Esophagus squamous epithelium (tissue), 4 donors: Measurements from ENCODE around the gene PMEPA1.

Experiments
- POLR2A ChIP-seq, 4 donors: fragments of 450-650 bp; IDR thresholded peaks; one replicate each; pipeline ENCODE4 v1.6.1; 2017; ENCODE audit warnings: antibody characterized with exemption in 4 of 4, mild to moderate bottlenecking in 4 of 4, moderate library complexity in 3 of 4
- TF ChIP-seq, protein P1 (sequence below), 6 experiments: fragments of 450-650 bp in 4 of 6; fragments of 200-600 bp in 2 of 6; sonication (generic) in 2 of 6; IDR thresholded peaks; one replicate each; pipeline ENCODE4 v1.5.1; 2016 to 2019; ENCODE audit warnings: antibody characterized with exemption in 6 of 6, mild to moderate bottlenecking in 4 of 6, moderate library complexity in 4 of 6

DNA sequence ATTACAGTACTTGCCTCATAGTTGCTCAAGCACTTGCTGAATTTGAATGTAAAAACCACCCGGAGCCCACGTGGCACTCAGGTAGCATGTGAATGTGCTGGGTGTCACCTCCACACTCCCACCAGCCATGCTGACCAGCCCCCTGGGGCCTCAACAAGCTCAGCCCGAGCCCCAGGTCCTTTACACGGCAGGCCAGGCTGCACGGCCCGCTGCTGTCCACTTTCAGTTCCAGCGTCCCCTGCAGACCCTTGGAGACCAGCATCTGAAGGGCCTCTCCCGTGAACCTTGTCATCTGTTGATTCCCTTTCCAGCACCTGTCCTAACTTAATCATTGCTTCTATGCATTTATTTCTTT, 56.3 kb downstream of the PMEPA1 start:
- TF ChIP-seq POLR2A (IDR thresholded peaks at IDR 0.05): no peak
- TF ChIP-seq, protein P1, sequence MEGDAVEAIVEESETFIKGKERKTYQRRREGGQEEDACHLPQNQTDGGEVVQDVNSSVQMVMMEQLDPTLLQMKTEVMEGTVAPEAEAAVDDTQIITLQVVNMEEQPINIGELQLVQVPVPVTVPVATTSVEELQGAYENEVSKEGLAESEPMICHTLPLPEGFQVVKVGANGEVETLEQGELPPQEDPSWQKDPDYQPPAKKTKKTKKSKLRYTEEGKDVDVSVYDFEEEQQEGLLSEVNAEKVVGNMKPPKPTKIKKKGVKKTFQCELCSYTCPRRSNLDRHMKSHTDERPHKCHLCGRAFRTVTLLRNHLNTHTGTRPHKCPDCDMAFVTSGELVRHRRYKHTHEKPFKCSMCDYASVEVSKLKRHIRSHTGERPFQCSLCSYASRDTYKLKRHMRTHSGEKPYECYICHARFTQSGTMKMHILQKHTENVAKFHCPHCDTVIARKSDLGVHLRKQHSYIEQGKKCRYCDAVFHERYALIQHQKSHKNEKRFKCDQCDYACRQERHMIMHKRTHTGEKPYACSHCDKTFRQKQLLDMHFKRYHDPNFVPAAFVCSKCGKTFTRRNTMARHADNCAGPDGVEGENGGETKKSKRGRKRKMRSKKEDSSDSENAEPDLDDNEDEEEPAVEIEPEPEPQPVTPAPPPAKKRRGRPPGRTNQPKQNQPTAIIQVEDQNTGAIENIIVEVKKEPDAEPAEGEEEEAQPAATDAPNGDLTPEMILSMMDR (IDR thresholded peaks at IDR 0.05): no peak
